ENCODE data around the gene BNC1.
"Not testable (repeated sequence)": the region's sequence is repeated elsewhere in the genome, so short reads cannot be mapped to it uniquely, and the experiment has no call there.

BNC1 gene

GRCh38 chr15:83248151-83249029 lies 36.1 kb downstream of the BNC1 start:
- peak; percentile 7 for DNase-seq

- DNase-seq = no peak
Observed at GRCh38 chr15:83243634-83244033, 40.8 kb downstream of the BNC1 start.

GRCh38 chr15:83230242-83230641 lies 54.2 kb downstream of the BNC1 start:
- no peak for DNase-seq

GRCh38 chr15:83225449-83225848 lies 59.0 kb downstream of the BNC1 start:
- no peak for DNase-seq

- not testable (repeated sequence) for DNase-seq
Observed at GRCh38 chr15:83221781-83222180, 62.7 kb downstream of the BNC1 start.

- DNase-seq = no peak
Observed at GRCh38 chr15:83219026-83219425, 65.4 kb downstream of the BNC1 start.

- no peak for DNase-seq
Observed at GRCh38 chr15:83215306-83215705, 69.2 kb downstream of the BNC1 start.

- DNase-seq = no peak
Observed at GRCh38 chr15:83210619-83211018, 73.8 kb downstream of the BNC1 start.

- no peak for DNase-seq
Observed at GRCh38 chr15:83209333-83209732, 75.1 kb downstream of the BNC1 start.

- no peak for DNase-seq
Observed at GRCh38 chr15:83208367-83208661, 76.2 kb downstream of the BNC1 start.

GRCh38 chr15:83207660-83208366 lies 76.7 kb downstream of the BNC1 start, which contains the start of gene HDGFL3:
Gene HDGFL3 (minus strand): TSS chr15:83207823. CDS start chr15:83207414, 409 bp downstream.
- DNase-seq = peak; percentile 31

- peak; percentile 25 for DNase-seq
Observed at GRCh38 chr15:83207009-83207659, 77.3 kb downstream of the BNC1 start.

GRCh38 chr15:83206526-83207008 lies 77.9 kb downstream of the BNC1 start:
- no peak for DNase-seq
